Ectodermal cell (in vitro differentiated cells): ENCODE results near the gene GRK5.

Experiments used
- H3K27ac ChIP-seq: 2 replicates; pipeline ENCODE4 v1.7.0; 2013; ENCODE audit warnings: mild to moderate bottlenecking, low read depth, low read length; ENCODE audit not compliant: insufficient read depth, poor library complexity, severe bottlenecking
- H3K27me3 ChIP-seq: 2 replicates; pipeline ENCODE4 v1.7.0; 2013; ENCODE audit warnings: mild to moderate bottlenecking, low read length; ENCODE audit not compliant: insufficient read depth, control insufficient read depth, poor library complexity, severe bottlenecking
- H3K36me3 ChIP-seq: one replicate; pipeline ENCODE4 v1.7.0; 2013; ENCODE audit warnings: low read length; ENCODE audit not compliant: control insufficient read depth, insufficient read depth
- H3K4me1 ChIP-seq: one replicate; pipeline ENCODE4 v1.7.0; 2013; ENCODE audit warnings: low read length; ENCODE audit not compliant: control insufficient read depth, insufficient read depth
- H3K4me3 ChIP-seq: 2 replicates; pipeline ENCODE4 v1.7.0; 2013; ENCODE audit warnings: low read depth, low read length, control low read depth; ENCODE audit not compliant: insufficient read depth
- H3K9me3 ChIP-seq: 2 replicates; pipeline ENCODE4 v1.7.0; 2013; ENCODE audit warnings: mild to moderate bottlenecking, low read length, moderate library complexity; ENCODE audit not compliant: control insufficient read depth
- WGBS, 2 experiments: methylation state at CpG; one replicate each; pipeline ENCODE4 v1.1.7; 2013; ENCODE audit warnings: missing lambda C conversion rate in 2 of 2; 5-methylcytosine and 5-hydroxymethylcytosine counted together

GRK5 gene

GRCh38 chr10:119483001-119483400, 275.6 kb downstream of the GRK5 start:
- Histone ChIP-seq H3K27ac (no peak overlapping the region), H3K4me3 (no peak overlapping the region), H3K9me3 (no peaks in the 10 kb centered on the region), H3K36me3 (no peaks in the 10 kb centered on the region), H3K4me1 (no peaks in the 10 kb centered on the region), H3K27me3 (peaks cover 38% of the 10 kb centered on the region)
- WGBS, 2 experiments = 74 to 77% methylated on average over 6 of the region's 6 CpGs

DNA sequence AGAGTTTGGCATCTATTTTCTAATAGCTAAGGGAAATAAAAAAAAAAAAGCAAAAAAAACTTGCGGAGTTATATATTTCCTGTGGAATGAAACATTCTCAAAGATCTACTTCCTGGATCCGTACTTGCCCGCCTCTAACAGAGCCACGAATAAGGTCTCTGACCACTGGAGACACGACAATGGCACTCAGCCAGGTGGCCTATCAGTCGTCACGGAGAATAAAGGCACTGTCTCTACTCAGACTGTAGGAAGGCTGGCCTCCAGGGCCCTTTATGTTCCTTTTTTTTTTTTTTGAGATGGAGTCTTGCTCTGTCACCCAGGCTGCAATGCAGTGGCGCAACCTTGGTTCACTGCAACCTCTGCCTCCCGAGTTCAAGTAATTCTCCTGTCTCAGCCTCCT, 276.5 kb downstream of the GRK5 start:
- H3K27ac ChIP-seq = no peak overlapping the region
- 91 to 92% methylated on average over 9 of the region's 9 CpGs for WGBS, 2 experiments
- peaks cover 30% of the 10 kb centered on the region for H3K27me3 ChIP-seq
- H3K4me1 ChIP-seq = no peaks in the 10 kb centered on the region
- no peaks in the 10 kb centered on the region for H3K9me3 ChIP-seq
- no peaks in the 10 kb centered on the region for H3K36me3 ChIP-seq
- no peak overlapping the region for H3K4me3 ChIP-seq

GRCh38 chr10:119488675-119489074, 281.3 kb downstream of the GRK5 start:
- no peak overlapping the region for H3K4me3 ChIP-seq
- no peak overlapping the region for H3K27ac ChIP-seq
- no peaks in the 10 kb centered on the region for H3K9me3 ChIP-seq
- 90 to 99% methylated on average over 4 to 5 of the region's 7 CpGs for WGBS, 2 experiments
- no peaks in the 10 kb centered on the region for H3K4me1 ChIP-seq
- no peaks in the 10 kb centered on the region for H3K36me3 ChIP-seq
- no peaks in the 10 kb centered on the region for H3K27me3 ChIP-seq

DNA sequence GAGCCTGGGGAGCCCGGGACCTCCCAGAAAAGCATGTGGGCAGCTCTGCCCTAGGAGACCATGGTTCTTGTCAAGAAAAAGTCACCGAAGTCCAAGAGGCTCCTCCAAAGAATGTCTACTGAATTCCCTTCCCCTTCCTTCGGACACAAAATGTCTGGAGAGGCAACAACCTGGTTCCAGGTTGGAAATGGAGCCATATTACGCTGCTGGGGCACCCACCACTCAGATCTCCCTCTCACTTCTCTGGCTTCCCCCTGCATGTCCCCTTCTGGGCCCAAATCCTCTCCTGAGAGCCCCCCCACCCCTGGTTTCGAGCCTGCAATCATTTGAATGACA, 282.6 kb downstream of the GRK5 start:
- Histone ChIP-seq H3K27me3 (no peaks in the 10 kb centered on the region), H3K4me3 (no peak overlapping the region), H3K27ac (no peak overlapping the region), H3K4me1 (no peaks in the 10 kb centered on the region), H3K9me3 (no peaks in the 10 kb centered on the region), H3K36me3 (no peaks in the 10 kb centered on the region)
- WGBS, 2 experiments = 71 to 74% methylated on average over 5 of the region's 5 CpGs

DNA sequence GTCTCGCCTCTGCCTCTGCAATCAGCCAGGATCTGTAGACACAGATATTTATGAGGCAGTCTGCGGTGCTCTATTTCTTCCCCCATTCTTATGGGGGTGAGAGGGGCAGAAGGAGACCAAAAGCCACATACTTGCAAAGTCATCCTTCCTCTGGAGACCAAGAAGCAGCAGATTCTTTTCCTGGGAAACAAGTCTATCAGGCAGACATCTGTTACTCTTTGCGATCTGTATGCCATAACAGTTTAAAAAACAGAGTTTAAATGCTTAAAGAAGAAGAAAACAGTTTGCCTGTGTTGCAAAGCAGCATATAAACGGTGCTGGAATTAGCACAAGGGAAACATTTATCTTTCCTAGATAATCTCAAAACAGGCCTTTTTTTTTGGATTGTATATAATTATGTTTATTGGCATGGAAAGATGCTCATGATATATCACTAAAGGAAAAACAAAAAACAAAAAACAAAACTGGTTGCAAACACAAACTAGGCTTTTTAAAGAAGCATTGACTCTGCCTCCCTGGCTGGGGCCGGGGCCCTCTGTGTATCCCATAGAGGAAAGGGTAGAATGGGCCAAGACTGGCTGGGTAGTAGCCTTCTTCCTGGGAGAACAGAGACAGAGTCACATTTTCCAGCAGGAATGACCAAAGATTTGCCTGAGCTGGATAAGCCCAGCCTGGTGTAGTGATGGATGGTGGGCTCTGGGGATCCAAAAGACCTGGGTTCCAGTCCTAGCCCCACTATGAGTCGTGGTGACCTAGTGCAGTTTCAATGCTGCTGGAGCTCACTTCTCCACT, 284.8 kb downstream of the GRK5 start:
- Histone ChIP-seq H3K4me3 (no peak overlapping the region), H3K36me3 (no peaks in the 10 kb centered on the region), H3K27ac (no peak overlapping the region), H3K9me3 (no peaks in the 10 kb centered on the region), H3K4me1 (no peaks in the 10 kb centered on the region), H3K27me3 (no peaks in the 10 kb centered on the region)
- whole genome bisulfite sequencing, 2 experiments = 93 to 95% methylated on average over 5 to 6 of the region's 6 CpGs

- Histone ChIP-seq H3K9me3 (no peaks in the 10 kb centered on the region), H3K27ac (no peak overlapping the region), H3K36me3 (no peaks in the 10 kb centered on the region), H3K4me3 (no peak overlapping the region), H3K27me3 (no peaks in the 10 kb centered on the region), H3K4me1 (no peaks in the 10 kb centered on the region)
- 94 to 96% methylated on average over 11 of the region's 11 CpGs for WGBS, 2 experiments
Measured at GRCh38 chr10:119493155-119493554, 285.8 kb downstream of the GRK5 start.

- H3K27ac ChIP-seq = no peak overlapping the region
- WGBS, 2 experiments = 85 to 88% methylated on average over 6 of the region's 6 CpGs
- no peaks in the 10 kb centered on the region for H3K27me3 ChIP-seq
- H3K4me3 ChIP-seq = no peak overlapping the region
- no peaks in the 10 kb centered on the region for H3K4me1 ChIP-seq
- H3K36me3 ChIP-seq = no peaks in the 10 kb centered on the region
- H3K9me3 ChIP-seq = no peaks in the 10 kb centered on the region
Measured at GRCh38 chr10:119494236-119495020, 287.1 kb downstream of the GRK5 start.

DNA sequence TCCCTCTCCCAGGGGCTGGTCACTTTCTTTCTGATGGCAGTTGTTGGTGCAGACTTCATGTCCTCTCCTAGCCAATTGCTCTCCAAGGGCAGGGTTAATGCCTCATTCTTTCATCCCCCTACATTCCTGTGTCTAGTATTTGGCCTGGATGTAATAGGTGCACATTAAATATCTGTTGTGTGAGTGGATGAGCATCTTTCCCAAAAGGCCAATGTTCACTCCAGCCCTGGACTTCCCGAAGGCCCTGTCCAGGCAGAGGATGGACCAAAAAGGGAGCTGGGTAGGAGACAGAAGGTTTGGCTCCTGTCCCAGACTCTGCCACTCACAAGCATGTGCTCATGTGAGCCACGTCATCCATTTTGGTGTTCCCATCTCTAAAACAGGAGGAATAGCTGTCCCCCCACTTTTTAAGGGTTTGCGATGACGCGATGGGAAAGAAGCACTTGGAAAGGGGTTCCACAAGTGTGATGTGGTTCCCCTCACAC, 287.7 kb downstream of the GRK5 start:
- H3K4me3 ChIP-seq = no peak overlapping the region
- no peaks in the 10 kb centered on the region for H3K4me1 ChIP-seq
- WGBS, 2 experiments = 96 to 98% methylated on average over 5 of the region's 5 CpGs

DNA sequence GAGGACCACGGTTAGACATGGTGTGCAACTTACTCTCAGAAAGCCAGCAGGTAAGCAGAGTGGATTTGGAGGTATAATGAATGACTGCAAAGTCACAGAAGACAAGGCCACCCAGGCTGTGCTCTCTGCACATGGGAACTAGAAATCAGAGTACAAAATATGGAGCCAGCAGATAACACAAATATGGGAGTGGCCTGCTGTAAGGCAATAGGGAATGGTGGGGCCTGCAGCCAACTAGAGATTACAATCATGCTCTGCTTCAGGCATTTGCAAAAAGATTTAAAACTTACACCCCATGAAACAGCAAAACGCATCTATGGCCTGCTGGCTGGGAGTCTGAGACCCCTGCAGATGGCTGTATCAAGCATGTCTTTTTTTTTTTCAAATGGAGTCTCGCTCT, 288.2 kb downstream of the GRK5 start:
- H3K36me3 ChIP-seq = no peaks in the 10 kb centered on the region

More for the DNA sequence above, 287.7 kb downstream of the GRK5 start:
- Histone ChIP-seq H3K27ac (no peak overlapping the region), H3K9me3 (no peaks in the 10 kb centered on the region), H3K36me3 (no peaks in the 10 kb centered on the region), H3K27me3 (no peaks in the 10 kb centered on the region)

DNA sequence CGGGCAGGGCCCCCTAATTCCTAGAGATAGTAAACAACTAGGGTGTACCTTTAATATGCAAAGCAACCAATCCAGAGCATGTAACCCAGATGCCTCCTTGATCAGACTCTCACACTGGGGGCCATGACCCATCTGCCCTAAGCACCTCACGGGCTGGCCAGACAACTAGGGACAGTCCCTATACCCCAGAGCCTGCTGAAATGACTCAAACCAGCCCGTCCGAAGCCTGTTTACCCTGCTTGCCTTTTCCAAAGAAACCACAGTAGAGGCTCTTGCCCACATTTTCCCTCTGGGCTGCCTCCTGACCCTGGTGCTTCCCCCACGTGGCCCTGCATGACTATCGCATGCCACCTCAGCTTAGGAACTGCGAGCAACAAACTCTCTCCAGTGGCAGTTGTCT, 288.9 kb downstream of the GRK5 start:
- WGBS, 2 experiments = 74 to 76% methylated on average over 7 of the region's 7 CpGs
- Histone ChIP-seq H3K27ac (no peak overlapping the region), H3K4me1 (no peaks in the 10 kb centered on the region), H3K9me3 (no peaks in the 10 kb centered on the region), H3K27me3 (no peaks in the 10 kb centered on the region), H3K36me3 (no peaks in the 10 kb centered on the region), H3K4me3 (no peak overlapping the region)

More for the DNA sequence above, 288.2 kb downstream of the GRK5 start:
- whole genome bisulfite sequencing, 2 experiments = 91 to 97% methylated on average over 3 of the region's 3 CpGs
- no peak overlapping the region for H3K4me3 ChIP-seq
- H3K27me3 ChIP-seq = no peaks in the 10 kb centered on the region
- no peak overlapping the region for H3K27ac ChIP-seq
- H3K9me3 ChIP-seq = no peaks in the 10 kb centered on the region
- no peaks in the 10 kb centered on the region for H3K4me1 ChIP-seq
